Measurements from ENCODE around the gene PIK3CB. TPM values are rescaled to one million over a fixed set of nuclear protein-coding genes. Genes with fewer than 3 reads are reported as not detected.

Gene PIK3CB
- total and polyA plus RNA-seq, 10 of the 15 experiments (the other 5 are each of a cell fraction or from before 2014, with no cell fraction given), result 5.0 to 18.4 (median 10.4) TPM

- TF ChIP-seq PRDM15 (CRISPR knock-in tag; IDR thresholded peaks at IDR 0.05) (no peak), POLR2AphosphoS2 (IDR thresholded peaks at IDR 0.05; ENCODE audit: low read depth, low read length) (no peak), FOXM1 (IDR thresholded peaks at IDR 0.05; ENCODE audit: low read depth, low read length) (no peak), IKZF2 (IDR thresholded peaks at IDR 0.05) (no peak), WRNIP1 (IDR thresholded peaks at IDR 0.05; ENCODE audit: borderline replicate concordance, low read depth, low read length) (no peak), KDM1A (IDR thresholded peaks at IDR 0.05; ENCODE audit: borderline replicate concordance) (no peak), TARDBP (IDR thresholded peaks at IDR 0.05; ENCODE audit: borderline replicate concordance) (no peak)
These were observed 57.8 kb downstream of the PIK3CB start (continued) for GRCh38 chr3:138776961-138777360.

GRCh38 chr3:138775254-138775595, 59.5 kb downstream of the PIK3CB start:
- intact Hi-C loops (cut with micrococcal nuclease; ENCODE audit: unreplicated experiment) (no loop called here), in situ Hi-C loops (cut with MboI) (no loop called here)
- Histone ChIP-seq H3K9ac (ENCODE audit: control insufficient read depth, insufficient read depth, low read length) (no peak overlapping the region), H3K36me3 (ENCODE audit: control insufficient read depth in 2 of 2, insufficient read depth in 2 of 2, low read length in 1 of 2) (no peaks in the 10 kb centered on the region; a peak in 1 of 4 replicates), H3K79me2 (ENCODE audit: control insufficient read depth, insufficient read depth, low read length) (no peaks in the 10 kb centered on the region), H3K4me2 (ENCODE audit: control insufficient read depth, insufficient read depth) (no peak overlapping the region), H3K27me3 (replicated peaks in 1 of 2; ENCODE audit: control insufficient read depth in 2 of 2, insufficient read depth in 2 of 2, low read length in 1 of 2) (no peaks in the 10 kb centered on the region), H4K20me1 (ENCODE audit: control insufficient read depth, insufficient read depth) (no peaks in the 10 kb centered on the region), H3K4me1 (ENCODE audit: control insufficient read depth, insufficient read depth, low read length) (peaks cover 4% of the 10 kb centered on the region), H2AFZ (ENCODE audit: control insufficient read depth, low read depth, low read length) (no peak overlapping the region), H3K4me3 (no peak overlapping the region), H3K9me3 (replicated peaks; ENCODE audit: control insufficient read depth, insufficient read depth, low read length) (no peaks in the 10 kb centered on the region; the same call in 2 of the 3 replicates), H3K27ac (ENCODE audit: control insufficient read depth, insufficient read depth) (no peak overlapping the region)
- ChIA-PET CTCF (no interaction called here), RAD21 (ENCODE audit: unreplicated experiment) (no interaction called here), POLR2A (no interaction called here), SMC1A (ENCODE audit: uncharacterized antibody, unreplicated experiment) (no interaction called here)
- FAIRE-seq (no peak), DNase-seq (ENCODE audit: low read depth, low spot score) (no peak), ATAC-seq (no peak)
- BruUV-seq (replicated peaks), result no TSS peak
- 96% methylated on average over 4 of the region's 4 CpGs for WGBS (ENCODE audit: insufficient coverage, insufficient replicate concordance, low lambda C conversion rate, missing lambda C conversion rate)
- TF ChIP-seq SPI1 (IDR thresholded peaks at IDR 0.05; ENCODE audit: borderline replicate concordance, insufficient read depth, low read depth, low read length) (0 out of 2 replicates have a peak, but pooled peaks have one; percentile 11), SIN3A (IDR thresholded peaks at IDR 0.05; ENCODE audit: low read depth, low read length) (no peak)
